ENCODE measurements around the gene ARID3C. TPM values are rescaled to one million over a fixed set of nuclear protein-coding genes. Genes with fewer than 3 reads are reported as not detected.

ARID3C gene
- total RNA-seq, 1 experiment from 2014 or later = 0.33 TPM

DNA sequence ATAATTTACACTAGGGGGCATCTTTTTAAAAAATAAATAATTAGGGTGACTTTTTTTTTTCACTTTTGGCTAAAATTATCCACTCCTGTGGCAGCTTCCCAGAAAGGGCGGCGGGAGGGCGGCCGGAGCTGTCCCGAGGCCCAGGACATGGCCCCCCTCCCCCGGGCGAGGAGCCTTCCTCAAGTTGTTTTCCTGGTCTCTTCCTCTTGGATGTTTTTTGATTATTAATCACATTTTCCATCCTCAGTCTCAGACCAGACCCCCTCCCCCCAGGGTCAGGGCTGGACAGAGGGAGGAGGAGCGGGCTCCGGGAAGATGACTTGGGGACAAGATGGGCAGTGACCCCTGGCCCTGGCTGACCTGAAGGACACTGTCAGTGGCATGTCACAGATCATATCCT is 34.7 kb downstream of the ARID3C start:
- no peak overlapping the region for H3K27ac ChIP-seq (ENCODE audit: low read length)
- in situ Hi-C loops (cut with HindIII; ENCODE audit: low pct_unique_long_range_greater_than_20kb, low sequenced_read_pairs) = no loop called here
- TF ChIP-seq TCF7L2 (IDR thresholded peaks at IDR 0.05; ENCODE audit: low read depth, low read length) = no peak
- TF ChIP-seq SIN3A (IDR thresholded peaks at IDR 0.05; ENCODE audit: borderline replicate concordance, insufficient read depth, low read depth, low read length) = no peak
- TF ChIP-seq POLR2AphosphoS5 (IDR thresholded peaks at IDR 0.05; ENCODE audit: low read depth, low read length) = no peak
- TF ChIP-seq, protein P1, sequence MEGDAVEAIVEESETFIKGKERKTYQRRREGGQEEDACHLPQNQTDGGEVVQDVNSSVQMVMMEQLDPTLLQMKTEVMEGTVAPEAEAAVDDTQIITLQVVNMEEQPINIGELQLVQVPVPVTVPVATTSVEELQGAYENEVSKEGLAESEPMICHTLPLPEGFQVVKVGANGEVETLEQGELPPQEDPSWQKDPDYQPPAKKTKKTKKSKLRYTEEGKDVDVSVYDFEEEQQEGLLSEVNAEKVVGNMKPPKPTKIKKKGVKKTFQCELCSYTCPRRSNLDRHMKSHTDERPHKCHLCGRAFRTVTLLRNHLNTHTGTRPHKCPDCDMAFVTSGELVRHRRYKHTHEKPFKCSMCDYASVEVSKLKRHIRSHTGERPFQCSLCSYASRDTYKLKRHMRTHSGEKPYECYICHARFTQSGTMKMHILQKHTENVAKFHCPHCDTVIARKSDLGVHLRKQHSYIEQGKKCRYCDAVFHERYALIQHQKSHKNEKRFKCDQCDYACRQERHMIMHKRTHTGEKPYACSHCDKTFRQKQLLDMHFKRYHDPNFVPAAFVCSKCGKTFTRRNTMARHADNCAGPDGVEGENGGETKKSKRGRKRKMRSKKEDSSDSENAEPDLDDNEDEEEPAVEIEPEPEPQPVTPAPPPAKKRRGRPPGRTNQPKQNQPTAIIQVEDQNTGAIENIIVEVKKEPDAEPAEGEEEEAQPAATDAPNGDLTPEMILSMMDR (IDR thresholded peaks at IDR 0.05) = no peak
- TF ChIP-seq REST (IDR thresholded peaks at IDR 0.05; ENCODE audit: insufficient read depth in 1 of 2, low read depth in 2 of 2, low read length in 1 of 2) = no peak
- intact Hi-C loops (cut with micrococcal nuclease; ENCODE audit: unreplicated experiment) = no loop called here
- peaks cover 10% of the 10 kb centered on the region for H3K4me1 ChIP-seq (ENCODE audit: control insufficient read depth, insufficient read depth, low read length)
- ATAC-seq = no peak
- no peaks in the 10 kb centered on the region for H3K9me3 ChIP-seq (ENCODE audit: control insufficient read depth, insufficient read depth, low read depth, low read length)
- no peak for DNase-seq (ENCODE audit: low read depth, low spot score)
- ChIA-PET POLR2A (no interaction called here), CTCF (no interaction called here)
- no TSS peak for BruUV-seq (replicated peaks)
- peaks cover 2% of the 10 kb centered on the region; the same call in 1 of the 2 replicates for H3K27me3 ChIP-seq (ENCODE audit: control insufficient read depth, insufficient read depth, low read length)
- H3K36me3 ChIP-seq (ENCODE audit: control insufficient read depth, insufficient read depth, low read length) = no peaks in the 10 kb centered on the region
- H3K4me3 ChIP-seq (ENCODE audit: low read depth in 2 of 2, low read length in 2 of 2) = no peak overlapping the region

- Histone ChIP-seq H3K4me1 (ENCODE audit: control insufficient read depth, insufficient read depth, low read length) (peaks cover 10% of the 10 kb centered on the region), H3K36me3 (ENCODE audit: control insufficient read depth, insufficient read depth, low read length) (no peaks in the 10 kb centered on the region), H3K9me3 (ENCODE audit: control insufficient read depth, insufficient read depth, low read depth, low read length) (no peaks in the 10 kb centered on the region), H3K27me3 (ENCODE audit: control insufficient read depth, insufficient read depth, low read length) (peaks cover 6% of the 10 kb centered on the region), H3K4me3 (ENCODE audit: low read depth in 2 of 2, low read length in 2 of 2) (no peak overlapping the region), H3K27ac (ENCODE audit: low read length) (no peak overlapping the region)
- ATAC-seq (no peak), DNase-seq (ENCODE audit: low read depth, low spot score) (no peak)
- in situ Hi-C loops (cut with HindIII; ENCODE audit: low pct_unique_long_range_greater_than_20kb, low sequenced_read_pairs) (no loop called here), intact Hi-C loops (cut with micrococcal nuclease; ENCODE audit: unreplicated experiment) (no loop called here)
- ChIA-PET POLR2A (no interaction called here), CTCF (interaction anchor here (1.0 to 2.7 kb wide), 2 partner anchors 11 to 189 kb away, joined by 3 to 21 read pairs; no protein-coding TSS in a partner anchor)
- BruUV-seq (replicated peaks) = no TSS peak
- TF ChIP-seq, protein P1 (IDR thresholded peaks at IDR 0.05) = no peak
- no peak for TF ChIP-seq SIN3A (IDR thresholded peaks at IDR 0.05; ENCODE audit: borderline replicate concordance, insufficient read depth, low read depth, low read length)
- no peak for TF ChIP-seq REST (IDR thresholded peaks at IDR 0.05; ENCODE audit: insufficient read depth in 1 of 2, low read depth in 2 of 2, low read length in 1 of 2)
- TF ChIP-seq TCF7L2 (IDR thresholded peaks at IDR 0.05; ENCODE audit: low read depth, low read length) = no peak
- TF ChIP-seq POLR2AphosphoS5 (IDR thresholded peaks at IDR 0.05; ENCODE audit: low read depth, low read length) = no peak
These were observed 35.8 kb downstream of the ARID3C start for GRCh38 chr9:34592895-34593601.
